H1 (cell line): Measurements from ENCODE around the gene SLC35F1. TPM values are rescaled to one million over a fixed set of nuclear protein-coding genes. Genes with fewer than 3 reads are reported as not detected.

Experiments
- CTCF ChIA-PET: fragments of 300-600 bp; sonication (Branson Sonifier 250); formaldehyde crosslinking; loops from one replicate; lab custom pipeline; 2021; ENCODE audit not compliant: partially characterized antibody; lab: Charles Lee
- POLR2A ChIA-PET: fragments of 300-600 bp; sonication (Branson Sonifier 250); formaldehyde crosslinking; loops from one replicate; lab custom pipeline; 2021; ENCODE audit warnings: inconsistent platforms; ENCODE audit not compliant: partially characterized antibody; lab: Charles Lee
- DNase-seq, 2 experiments: peaks; one replicate each; pipeline versions ENCODE4 v3.0.0 to v3.0.0-alpha.2; 2010 to 2022; ENCODE audit warnings: low spot score in 2 of 2, low read depth in 1 of 2, mixed read lengths in 1 of 2
- FAIRE-seq: peaks from 2 replicates; lab custom pipeline; 2011; peaks lifted over from hg19 to GRCh38; lab: Jason Lieb, UNC
- H2AFZ ChIP-seq: 2 replicates; pipeline ENCODE4 v1.8.1; 2012; ENCODE audit warnings: low read length, inconsistent platforms
- H2AK5ac ChIP-seq: 2 replicates; pipeline ENCODE4 v1.6.1; 2013; ENCODE audit warnings: low read depth, low read length
- H2BK120ac ChIP-seq: replicated peaks from 2 replicates; pipeline ENCODE3; 2013; ENCODE audit warnings: low read depth, low read length, inconsistent platforms
- H2BK12ac ChIP-seq: 2 replicates; pipeline ENCODE4 v1.6.1; 2013; ENCODE audit warnings: low read depth, low read length
- H2BK15ac ChIP-seq: 2 replicates; pipeline ENCODE4 v1.6.1; 2013; ENCODE audit warnings: low read length
- H2BK20ac ChIP-seq: 2 replicates; pipeline ENCODE4 v1.6.1; 2013; ENCODE audit warnings: low read length
- H2BK5ac ChIP-seq: 2 replicates; pipeline ENCODE4 v1.6.1; 2013; ENCODE audit warnings: low read depth, low read length
- H3K14ac ChIP-seq: 2 replicates; pipeline ENCODE4 v1.6.1; 2013; ENCODE audit warnings: inconsistent platforms; ENCODE audit not compliant: insufficient read length
- H3K18ac ChIP-seq: 2 replicates; pipeline ENCODE4 v1.6.1; 2013; ENCODE audit warnings: low read length; ENCODE audit errors: extremely low read depth
- H3K23ac ChIP-seq: 2 replicates; pipeline ENCODE4 v1.6.1; 2013; ENCODE audit warnings: inconsistent platforms; ENCODE audit not compliant: insufficient read length
- H3K23me2 ChIP-seq: 2 replicates; pipeline ENCODE4 v1.6.1; 2013; ENCODE audit warnings: low read depth, low read length
- H3K27ac ChIP-seq: 2 replicates; pipeline ENCODE4 v1.6.1; 2011; ENCODE audit warnings: low read depth, low read length, inconsistent platforms
- H3K27me3 ChIP-seq, 4 experiments: replicated peaks in 1 of 4; 1 replicate in 1 of 4; 2 replicates in 3 of 4; pipeline versions ENCODE4 v1.6.1 to v1.8.1; 2011 to 2013; ENCODE audit warnings: low read length in 3 of 4, mild to moderate bottlenecking in 3 of 4, inconsistent platforms in 2 of 4, mixed read lengths in 2 of 4, moderate library complexity in 1 of 4; ENCODE audit not compliant: control insufficient read depth in 3 of 4, insufficient read depth in 3 of 4; ENCODE audit errors: extremely low read depth in 1 of 4
- H3K36me3 ChIP-seq, 4 experiments: 2 replicates each; pipeline versions ENCODE4 v1.6.1 to v1.8.1; 2011 to 2013; ENCODE audit warnings: mild to moderate bottlenecking in 4 of 4, low read length in 3 of 4, moderate library complexity in 2 of 4, control low read depth in 1 of 4, inconsistent platforms in 1 of 4; ENCODE audit not compliant: insufficient read depth in 4 of 4, control insufficient read depth in 2 of 4
- H3K4ac ChIP-seq: replicated peaks from 2 replicates; pipeline ENCODE3; 2013; ENCODE audit warnings: low read length, low read depth, mixed read lengths, inconsistent platforms; ENCODE audit not compliant: insufficient read length
- H3K4me1 ChIP-seq, 4 experiments: replicated peaks in 1 of 4; 1 replicate in 1 of 4; 2 replicates in 3 of 4; pipeline versions ENCODE4 v1.6.1 to v1.8.1; 2011 to 2013; ENCODE audit warnings: low read length in 3 of 4, inconsistent platforms in 2 of 4, mixed read lengths in 1 of 4; ENCODE audit not compliant: insufficient read depth in 4 of 4, control insufficient read depth in 3 of 4
- H3K4me2 ChIP-seq, 2 experiments: 2 replicates each; pipeline versions ENCODE4 v1.6.1 to v1.8.1; 2011 to 2013; ENCODE audit warnings: low read depth in 2 of 2, low read length in 2 of 2, control low read depth in 1 of 2, inconsistent platforms in 1 of 2, mild to moderate bottlenecking in 1 of 2; ENCODE audit not compliant: insufficient read depth in 1 of 2
- H3K4me3 ChIP-seq, 4 experiments: fragments of 200-600, 300-600 bp in 1 of 4; sonication (generic), shearing (Covaris generic), sonication (Bioruptor Twin) in 1 of 4; 2 replicates each; pipeline versions ENCODE4 v1.5.1 to v1.8.1; 2011 to 2016; ENCODE audit warnings: low read length in 4 of 4, low read depth in 3 of 4, control low read depth in 2 of 4, inconsistent platforms in 2 of 4, mild to moderate bottlenecking in 2 of 4, mixed read lengths in 1 of 4, moderate library complexity in 1 of 4; ENCODE audit not compliant: insufficient read depth in 2 of 4; ENCODE audit errors: extremely low read depth in 1 of 4
- H3K56ac ChIP-seq: replicated peaks from 2 replicates; pipeline ENCODE3; 2013; ENCODE audit warnings: low read depth, mild to moderate bottlenecking, mixed read lengths, low read length, inconsistent platforms; ENCODE audit not compliant: insufficient read length
- H3K79me1 ChIP-seq: 2 replicates; pipeline ENCODE4 v1.6.1; 2013; ENCODE audit warnings: low read depth, low read length, control low read depth
- H3K79me2 ChIP-seq, 2 experiments: 2 replicates each; pipeline versions ENCODE4 v1.6.1 to v1.8.1; 2012 to 2013; ENCODE audit warnings: low read length in 2 of 2, mild to moderate bottlenecking in 2 of 2, inconsistent platforms in 1 of 2; ENCODE audit not compliant: insufficient read depth in 2 of 2, control insufficient read depth in 1 of 2
- H3K9ac ChIP-seq, 4 experiments: replicated peaks in 1 of 4; 1 replicate in 1 of 4; 2 replicates in 3 of 4; pipeline versions ENCODE4 v1.6.1 to v1.8.1; 2011 to 2013; ENCODE audit warnings: low read depth in 3 of 4, low read length in 3 of 4, control low read depth in 2 of 4, mild to moderate bottlenecking in 2 of 4, moderate library complexity in 2 of 4, inconsistent platforms in 1 of 4; ENCODE audit errors: extremely low read depth in 1 of 4
- H3K9me3 ChIP-seq, 2 experiments: 2 replicates each; pipeline versions ENCODE4 v1.6.1 to v1.8.1; 2012 to 2013; ENCODE audit warnings: mild to moderate bottlenecking in 2 of 2, moderate library complexity in 2 of 2, control low read depth in 1 of 2, inconsistent platforms in 1 of 2, low read depth in 1 of 2, low read length in 1 of 2, mixed read lengths in 1 of 2; ENCODE audit not compliant: insufficient read depth in 2 of 2
- H4K20me1 ChIP-seq, 2 experiments: replicated peaks in 1 of 2; 2 replicates each; pipeline versions ENCODE3 to v1.8.1; 2011 to 2013; ENCODE audit warnings: inconsistent platforms in 2 of 2, low read length in 2 of 2, mild to moderate bottlenecking in 1 of 2; ENCODE audit not compliant: insufficient read depth in 2 of 2, control insufficient read depth in 1 of 2
- H4K5ac ChIP-seq: 2 replicates; pipeline ENCODE4 v1.6.1; 2013; ENCODE audit warnings: low read length, low read depth, mixed read lengths, inconsistent platforms; ENCODE audit not compliant: insufficient read length
- H4K8ac ChIP-seq: 2 replicates; pipeline ENCODE4 v1.8.0; 2013; ENCODE audit warnings: mild to moderate bottlenecking, moderate library complexity, low read length, inconsistent platforms; ENCODE audit not compliant: insufficient read depth; ENCODE audit errors: extremely low read depth
- H4K91ac ChIP-seq: replicated peaks from 2 replicates; pipeline ENCODE3; 2013; ENCODE audit warnings: low read length, mixed read lengths, inconsistent platforms; ENCODE audit not compliant: insufficient read length
- TCF12 ChIP-seq: IDR thresholded peaks from 2 replicates; pipeline ENCODE4 v1.6.1; 2011; ENCODE audit warnings: low read depth, mild to moderate bottlenecking, low read length
- WGBS, 2 experiments: shearing (Covaris generic) in 1 of 2; methylation state at CpG; one replicate each; pipeline versions ENCODE4 v1.1.6 to v1.1.7; 2013 to 2015; ENCODE audit warnings: low lambda C conversion rate in 2 of 2, mixed read lengths in 2 of 2, inconsistent platforms in 1 of 2, low coverage in 1 of 2, missing lambda C conversion rate in 1 of 2; ENCODE audit not compliant: insufficient replicate concordance in 2 of 2, insufficient coverage in 1 of 2, insufficient read length in 1 of 2; ENCODE audit errors: extremely low coverage in 1 of 2, missing lambda C conversion rate in 1 of 2; 5-methylcytosine and 5-hydroxymethylcytosine counted together
- polyA plus RNA-seq, 7 experiments: library from polyadenylated mRNA; depleted of rRNA in 3 of 7; stranded (reverse) in 5 of 7; unstranded in 2 of 7; fragments of >200 nt in 5 of 7; fragments of 200-250 nt in 2 of 7; gene quantifications; 1 replicate in 5 of 7; 2 replicates in 1 of 7; 4 replicates in 1 of 7; pipeline versions ENCODE4 v1.2.1 to v1.2.3, GENCODE V29; 2011 to 2013; ENCODE audit warnings: missing spikeins in 2 of 7, mixed read lengths in 2 of 7
- total RNA-seq: library from RNA; stranded (reverse); fragmentation: NEBNext Ultra II Directional; extraction: Animal tissue kit (Norgen Biotek cat#: 25700); gene quantifications from 2 replicates; pipeline ENCODE4 v1.2.1, GENCODE V29; 2021
- TF ChIP-seq, protein P1 (sequence below): IDR thresholded peaks from 2 replicates; pipeline ENCODE4 v1.6.1; 2011; ENCODE audit warnings: low read depth, mild to moderate bottlenecking, low read length; ENCODE audit not compliant: insufficient read depth

Gene SLC35F1
- total and polyA plus RNA-seq, 2 of the 8 experiments (the other 6 are each of a cell fraction or from before 2014, with no cell fraction given) = 7.0 to 10.0 TPM

DNA sequence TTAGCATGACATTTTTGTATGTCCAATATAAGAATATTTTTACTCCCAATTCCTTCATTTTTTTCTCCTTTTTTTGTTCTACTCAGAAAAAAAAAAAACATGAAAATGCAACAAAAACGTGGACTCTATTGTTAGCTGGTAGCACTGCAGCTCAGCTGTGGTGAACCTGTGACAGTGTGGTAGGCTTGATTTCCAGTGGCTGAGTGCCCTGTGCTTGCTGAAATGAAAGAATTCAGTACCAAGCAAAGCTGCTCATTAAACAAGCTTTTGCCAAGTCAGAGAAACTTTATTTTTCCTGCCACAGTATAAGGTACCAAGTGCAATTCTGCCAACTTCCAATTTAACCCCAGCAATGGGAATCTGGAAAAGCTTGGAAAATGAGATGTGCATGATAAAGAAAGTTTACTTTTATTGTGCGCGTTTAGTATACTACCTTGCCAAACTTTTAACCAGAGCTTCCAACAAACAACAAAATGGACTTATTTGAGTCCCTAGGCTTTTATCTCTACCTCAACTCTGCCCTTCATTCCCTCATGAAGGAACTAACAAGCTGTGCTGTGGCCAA is 215.2 kb downstream of the SLC35F1 start:
- no peak overlapping the region for H3K56ac ChIP-seq
- H3K4me1 ChIP-seq = no peaks in the 10 kb centered on the region; a peak in 1 of 7 replicates
- H2BK15ac ChIP-seq = no peak overlapping the region
- H3K27me3 ChIP-seq = no peaks in the 10 kb centered on the region
- TF ChIP-seq, protein P1, sequence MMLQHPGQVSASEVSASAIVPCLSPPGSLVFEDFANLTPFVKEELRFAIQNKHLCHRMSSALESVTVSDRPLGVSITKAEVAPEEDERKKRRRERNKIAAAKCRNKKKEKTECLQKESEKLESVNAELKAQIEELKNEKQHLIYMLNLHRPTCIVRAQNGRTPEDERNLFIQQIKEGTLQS = no peak
- TF ChIP-seq TCF12 = no peak
- TF ChIP-seq, all 59 proteins: peak for 0
- ChIA-PET CTCF (interaction anchor here (0.6 to 0.7 kb wide), 2 partner anchors 160 to 188 kb away, joined by 3 to 4 read pairs; no protein-coding TSS in a partner anchor), POLR2A (no interaction called here)
- H2BK12ac ChIP-seq = no peak overlapping the region
- no peak overlapping the region for H2BK5ac ChIP-seq
- no peaks in the 10 kb centered on the region for H3K36me3 ChIP-seq
- no peak overlapping the region for H3K14ac ChIP-seq
- no peak overlapping the region for H3K23ac ChIP-seq
- H2BK120ac ChIP-seq = no peak overlapping the region
- no peaks in the 10 kb centered on the region for H3K79me2 ChIP-seq
- no peak overlapping the region for H4K91ac ChIP-seq
- no peak overlapping the region for H4K8ac ChIP-seq
- H2AK5ac ChIP-seq = no peak overlapping the region
- H2BK20ac ChIP-seq = no peak overlapping the region
- no peaks in the 10 kb centered on the region for H3K9me3 ChIP-seq
- H3K4ac ChIP-seq = no peak overlapping the region
- H2AFZ ChIP-seq = no peak overlapping the region
- no peak overlapping the region for H3K9ac ChIP-seq
- no peak overlapping the region for H3K27ac ChIP-seq
- DNase-seq (no peak), FAIRE-seq (no peak)
- no peaks in the 10 kb centered on the region for H3K79me1 ChIP-seq
- no peaks in the 10 kb centered on the region for H3K23me2 ChIP-seq
- H4K5ac ChIP-seq = no peak overlapping the region
- H3K4me2 ChIP-seq = no peak overlapping the region
- 81% methylated on average over 3 of the region's 3 CpGs; no CpG with 5 or more reads in 1 of the 2 experiments for WGBS, 2 experiments
- H3K18ac ChIP-seq = no peak overlapping the region
- no peak overlapping the region for H3K4me3 ChIP-seq
- no peaks in the 10 kb centered on the region for H4K20me1 ChIP-seq
